SW 1271 (cell line): ENCODE measurements around the gene WHAMM.
"Not testable (repeated sequence)": the region's sequence is repeated elsewhere in the genome, so short reads cannot be mapped to it uniquely, and the experiment has no call there.

ENCODE experiments used
- DNase-seq, 2 experiments: peaks; one replicate each; lab custom pipeline; 2025; lab: John Stamatoyannopoulos, UW

Gene WHAMM

GRCh38 chr15:82839136-82839535 is 29.7 kb downstream of the WHAMM start:
- DNase-seq = no peak

- DNase-seq = no peak
Measured at GRCh38 chr15:82840166-82840565, 30.7 kb downstream of the WHAMM start.

DNA sequence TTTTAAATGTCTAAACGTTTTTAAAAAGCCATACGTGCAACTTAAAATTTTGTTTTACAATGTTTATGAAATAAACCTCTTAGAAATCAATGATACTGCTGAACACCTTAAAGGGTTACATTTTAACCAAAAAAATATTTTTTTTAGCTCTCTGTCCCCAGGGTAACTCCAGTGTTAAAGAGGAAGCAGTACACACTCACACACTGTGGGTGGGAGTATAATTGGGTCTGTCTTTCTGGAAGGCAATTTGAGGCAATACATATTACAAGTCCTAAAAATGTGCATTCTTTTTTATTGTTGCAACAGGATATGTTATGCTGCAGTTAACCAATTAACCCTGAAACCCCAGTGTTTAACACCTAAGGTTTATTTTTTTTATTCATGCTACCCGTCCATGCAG is 34.1 kb downstream of the WHAMM start:
- DNase-seq = no peak

GRCh38 chr15:82845686-82846085 is 36.3 kb downstream of the WHAMM start:
- no peak for DNase-seq

GRCh38 chr15:82846621-82847020 is 37.2 kb downstream of the WHAMM start:
- no peak for DNase-seq

- no peak for DNase-seq
Measured at GRCh38 chr15:82847703-82848102, 38.3 kb downstream of the WHAMM start.

DNA sequence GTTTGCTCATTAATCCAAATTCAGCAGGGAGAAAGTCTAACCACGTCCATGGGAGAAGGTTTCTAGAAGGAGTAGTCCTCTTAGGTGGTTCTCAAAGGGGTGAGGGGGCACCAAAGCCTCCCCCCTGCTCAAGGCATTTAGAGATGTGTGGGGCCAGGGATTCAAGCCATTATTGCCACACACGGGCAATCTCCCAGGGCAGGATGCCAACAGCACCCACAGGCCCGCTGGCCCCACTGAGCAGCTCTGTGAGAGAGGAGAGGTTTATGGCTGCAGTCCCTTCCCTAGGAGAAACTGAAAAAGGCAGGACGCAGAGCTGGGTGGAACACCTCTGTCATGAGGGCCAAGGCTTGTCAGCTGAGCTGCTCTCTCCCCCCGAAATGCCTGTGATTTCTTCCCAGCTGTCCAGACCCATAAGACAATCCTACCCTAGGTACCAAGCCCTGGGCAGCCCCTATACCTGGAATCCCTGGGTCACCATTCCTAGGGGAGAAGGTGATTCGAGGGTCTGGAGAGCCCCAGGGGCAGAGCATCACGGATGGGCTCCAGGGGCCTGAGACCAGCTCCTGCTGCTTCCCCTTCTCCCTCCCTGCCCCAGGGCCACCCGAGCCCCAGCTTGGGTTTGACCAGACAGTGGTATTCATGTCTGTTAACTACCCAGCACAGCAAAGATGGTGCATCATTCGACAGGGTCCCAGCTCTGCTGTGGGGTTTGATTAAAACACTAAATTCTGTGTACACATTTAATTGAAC is 39.0 kb downstream of the WHAMM start:
- no peak for DNase-seq

- peak in 1 of 2 experiments; percentile 14 for DNase-seq
Measured at GRCh38 chr15:82849556-82850512, 40.4 kb downstream of the WHAMM start.

- no peak for DNase-seq
Measured at GRCh38 chr15:82850731-82851130, 41.3 kb downstream of the WHAMM start.

GRCh38 chr15:82851306-82851850 is 42.0 kb downstream of the WHAMM start:
- DNase-seq = no peak

- DNase-seq = no peak
Measured at GRCh38 chr15:82851981-82852511, 42.6 kb downstream of the WHAMM start.

DNA sequence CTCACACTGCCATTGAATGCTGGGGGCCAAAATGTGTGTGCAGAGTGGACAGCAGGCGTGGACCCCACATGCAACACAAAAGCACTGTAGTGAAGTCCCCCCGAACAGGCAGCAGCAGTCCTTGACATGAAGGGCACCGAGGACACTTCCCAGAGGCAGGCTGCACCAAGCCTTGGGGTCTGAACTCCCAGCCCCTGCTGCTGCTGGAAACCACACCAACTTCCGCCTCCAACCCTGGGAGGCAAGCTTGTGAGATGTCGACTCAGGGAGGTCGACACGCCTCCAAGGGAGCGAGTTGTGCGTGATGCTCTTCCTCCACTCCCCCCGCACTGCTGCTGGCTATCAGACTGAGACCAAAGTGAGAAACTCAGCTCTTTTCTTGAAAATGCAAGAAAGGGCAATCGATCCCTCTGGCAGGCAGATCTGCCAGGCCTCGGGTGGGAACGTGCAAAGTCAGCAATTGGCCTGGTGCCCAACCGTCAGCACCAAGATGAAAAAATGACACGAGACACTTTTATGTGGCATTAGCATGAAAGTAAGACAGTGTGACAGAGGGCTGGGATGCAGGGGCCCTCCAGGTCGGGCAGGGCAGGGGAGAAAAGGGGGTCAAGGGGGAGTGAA is 43.6 kb downstream of the WHAMM start:
- DNase-seq = no peak

DNA sequence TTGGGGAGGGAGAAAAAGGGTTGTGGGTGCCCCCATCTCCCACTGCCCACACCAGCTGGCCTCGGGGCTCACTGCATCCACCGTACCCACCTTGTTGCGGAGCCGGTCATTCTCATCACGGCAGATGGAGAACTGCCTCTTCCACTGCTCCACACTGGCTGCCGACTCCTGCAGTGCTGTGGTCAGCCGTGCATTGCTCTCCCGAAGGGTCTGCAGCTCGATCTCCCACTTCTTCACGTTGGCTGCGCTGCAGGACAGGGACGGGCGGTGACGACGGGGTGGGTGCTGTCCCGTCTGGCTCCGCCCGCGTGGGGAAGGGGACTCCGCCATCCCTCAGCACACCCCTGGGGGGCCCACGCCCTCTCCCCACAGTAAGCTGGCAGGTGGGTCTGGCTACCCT is 45.1 kb downstream of the WHAMM start:
- DNase-seq = no peak

GRCh38 chr15:82855286-82856100 is 46.1 kb downstream of the WHAMM start:
- DNase-seq = no peak

DNA sequence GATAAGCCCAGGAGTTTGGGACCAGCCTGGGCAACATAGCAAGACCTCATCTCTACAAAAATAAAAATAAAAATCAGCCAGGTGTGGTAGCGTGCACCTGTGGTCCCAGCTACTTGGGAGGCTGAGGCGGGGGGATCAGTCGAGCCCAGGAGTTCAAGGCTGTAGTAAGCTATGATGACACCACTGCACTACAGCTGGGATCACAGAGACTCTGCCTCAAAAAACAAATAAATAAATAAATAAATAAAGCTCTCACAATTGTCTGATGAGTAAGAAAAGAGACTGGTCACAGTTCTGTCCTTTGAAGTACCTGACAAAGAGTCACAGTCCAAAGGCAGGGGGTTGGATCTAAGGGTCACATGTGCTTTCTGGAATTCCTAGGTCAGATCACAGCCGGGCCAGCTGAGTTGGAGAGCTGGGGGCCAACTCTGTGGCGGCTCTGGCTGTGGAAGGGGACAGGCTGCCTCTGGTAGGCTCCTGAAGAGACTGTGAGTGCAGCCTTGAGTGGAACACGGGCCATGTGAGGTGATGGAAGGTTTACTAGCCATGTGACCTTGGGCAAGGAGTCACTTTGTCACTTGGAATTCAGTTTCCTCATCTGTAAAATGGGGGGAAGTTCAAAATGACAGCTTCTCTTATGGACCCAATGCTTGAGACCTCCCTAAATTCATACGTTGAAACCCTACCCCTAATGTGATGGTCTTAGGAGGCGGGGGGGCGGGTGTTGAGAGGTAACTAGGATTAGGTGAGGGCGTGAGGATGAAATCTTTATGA is 47.2 kb downstream of the WHAMM start:
- DNase-seq = no peak

DNA sequence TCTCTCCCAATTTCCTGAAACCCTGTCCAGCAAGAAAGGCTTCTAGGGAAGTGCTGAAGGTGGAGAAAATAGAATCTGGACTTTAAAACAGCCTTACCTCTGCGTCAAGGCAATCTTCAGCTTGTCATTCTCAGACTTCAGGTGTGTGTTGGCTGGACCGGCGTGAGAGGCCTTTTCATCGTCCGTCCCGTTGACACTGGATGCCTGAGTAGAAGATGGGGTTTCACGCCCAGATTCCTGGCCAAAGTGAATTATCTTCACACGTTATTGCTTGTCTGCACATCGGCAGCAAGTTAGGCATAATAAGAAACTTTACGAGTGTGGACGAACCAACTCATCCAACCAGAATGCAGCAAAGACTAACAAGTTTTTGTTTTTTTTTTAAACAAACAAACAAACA is 49.5 kb downstream of the WHAMM start:
- no peak for DNase-seq

GRCh38 chr15:82862886-82863285 is 53.5 kb downstream of the WHAMM start:
- no peak for DNase-seq

DNA sequence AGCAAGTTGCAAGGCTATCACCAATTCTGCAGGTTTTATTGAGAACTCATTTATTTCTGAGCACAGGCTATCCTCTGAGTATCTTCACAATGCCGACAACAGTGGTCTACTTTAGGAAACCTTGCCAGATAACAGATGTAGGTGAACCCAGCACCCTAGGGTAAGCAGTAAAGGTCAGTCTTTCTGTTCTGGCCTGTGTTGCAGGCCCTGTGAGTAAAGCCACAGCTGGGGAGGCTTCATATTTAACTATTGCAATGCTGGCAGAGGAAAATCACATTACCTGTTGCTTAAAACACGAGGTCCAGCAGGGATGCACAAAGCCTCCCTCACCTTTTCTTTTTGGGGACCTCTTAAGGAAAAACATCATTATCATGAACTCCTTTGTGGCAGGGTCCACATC is 55.5 kb downstream of the WHAMM start:
- DNase-seq = no peak

- not testable (repeated sequence) for DNase-seq
Measured at GRCh38 chr15:82865581-82865980, 56.2 kb downstream of the WHAMM start.

DNA sequence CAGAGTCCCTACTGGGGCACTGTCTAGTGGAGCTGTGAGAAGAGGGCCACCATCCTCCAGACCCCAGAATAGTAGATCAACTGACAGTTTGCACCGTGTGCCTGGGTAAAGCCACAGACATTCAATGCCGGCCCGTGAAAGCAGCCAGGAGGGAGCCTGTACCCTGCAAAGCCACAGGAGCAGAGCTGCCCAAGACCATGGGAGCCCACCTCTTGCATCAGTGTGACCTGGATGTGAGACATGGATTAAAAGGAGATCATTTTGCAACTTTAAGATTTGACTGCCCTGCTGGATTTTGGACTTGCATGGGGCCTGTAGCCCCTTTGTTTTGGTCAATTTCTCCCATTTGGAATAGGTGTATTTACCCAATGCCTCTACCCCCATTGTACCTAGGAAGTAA is 56.6 kb downstream of the WHAMM start:
- not testable (repeated sequence) for DNase-seq
